GM13976 (cell line): ENCODE measurements around the gene PIP5K1B.

Experiments
- DNase-seq: peaks from one replicate; pipeline ENCODE4 v3.0.0; 2012; ENCODE audit warnings: low spot score
- in situ Hi-C: fragments of 300-500 bp; cut with MboI; formaldehyde crosslinking; loops from one replicate; pipeline ENCODE4 v1.12.0; 2022; ENCODE audit warnings: low sequenced_read_pairs, mixed read lengths, inconsistent platforms; ENCODE audit not compliant: unreplicated experiment
- TF ChIP-seq, protein P1 (sequence below): IDR thresholded peaks from 2 replicates; pipeline ENCODE4 v1.5.1; 2012; ENCODE audit warnings: borderline replicate concordance, mild to moderate bottlenecking; ENCODE audit not compliant: insufficient read depth; ENCODE audit errors: extremely low read depth, missing control alignments, control extremely low read depth

Gene PIP5K1B

DNA sequence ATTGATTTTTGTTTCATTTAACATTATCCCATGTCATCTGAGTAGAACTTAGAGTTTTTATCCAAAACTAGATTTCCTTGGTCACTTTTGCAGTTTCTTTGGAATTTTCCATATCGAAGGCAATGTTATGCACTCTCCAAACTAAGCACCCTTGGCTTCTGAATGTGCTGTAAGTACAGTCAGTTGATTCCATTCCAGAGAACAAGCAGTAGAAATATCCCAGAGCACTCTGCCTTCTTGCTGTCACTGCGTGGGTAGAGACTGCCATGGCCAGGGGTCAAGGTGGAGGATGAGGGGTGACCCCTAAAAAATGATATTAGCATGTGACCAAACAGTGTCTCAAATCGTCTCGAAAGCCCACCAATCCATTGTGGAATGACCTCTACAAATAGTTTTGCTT, 36.2 kb downstream of the PIP5K1B start:
- TF ChIP-seq, protein P1, sequence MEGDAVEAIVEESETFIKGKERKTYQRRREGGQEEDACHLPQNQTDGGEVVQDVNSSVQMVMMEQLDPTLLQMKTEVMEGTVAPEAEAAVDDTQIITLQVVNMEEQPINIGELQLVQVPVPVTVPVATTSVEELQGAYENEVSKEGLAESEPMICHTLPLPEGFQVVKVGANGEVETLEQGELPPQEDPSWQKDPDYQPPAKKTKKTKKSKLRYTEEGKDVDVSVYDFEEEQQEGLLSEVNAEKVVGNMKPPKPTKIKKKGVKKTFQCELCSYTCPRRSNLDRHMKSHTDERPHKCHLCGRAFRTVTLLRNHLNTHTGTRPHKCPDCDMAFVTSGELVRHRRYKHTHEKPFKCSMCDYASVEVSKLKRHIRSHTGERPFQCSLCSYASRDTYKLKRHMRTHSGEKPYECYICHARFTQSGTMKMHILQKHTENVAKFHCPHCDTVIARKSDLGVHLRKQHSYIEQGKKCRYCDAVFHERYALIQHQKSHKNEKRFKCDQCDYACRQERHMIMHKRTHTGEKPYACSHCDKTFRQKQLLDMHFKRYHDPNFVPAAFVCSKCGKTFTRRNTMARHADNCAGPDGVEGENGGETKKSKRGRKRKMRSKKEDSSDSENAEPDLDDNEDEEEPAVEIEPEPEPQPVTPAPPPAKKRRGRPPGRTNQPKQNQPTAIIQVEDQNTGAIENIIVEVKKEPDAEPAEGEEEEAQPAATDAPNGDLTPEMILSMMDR, result no peak
- in situ Hi-C loops, result no loop called here
- DNase-seq, result no peak

DNA sequence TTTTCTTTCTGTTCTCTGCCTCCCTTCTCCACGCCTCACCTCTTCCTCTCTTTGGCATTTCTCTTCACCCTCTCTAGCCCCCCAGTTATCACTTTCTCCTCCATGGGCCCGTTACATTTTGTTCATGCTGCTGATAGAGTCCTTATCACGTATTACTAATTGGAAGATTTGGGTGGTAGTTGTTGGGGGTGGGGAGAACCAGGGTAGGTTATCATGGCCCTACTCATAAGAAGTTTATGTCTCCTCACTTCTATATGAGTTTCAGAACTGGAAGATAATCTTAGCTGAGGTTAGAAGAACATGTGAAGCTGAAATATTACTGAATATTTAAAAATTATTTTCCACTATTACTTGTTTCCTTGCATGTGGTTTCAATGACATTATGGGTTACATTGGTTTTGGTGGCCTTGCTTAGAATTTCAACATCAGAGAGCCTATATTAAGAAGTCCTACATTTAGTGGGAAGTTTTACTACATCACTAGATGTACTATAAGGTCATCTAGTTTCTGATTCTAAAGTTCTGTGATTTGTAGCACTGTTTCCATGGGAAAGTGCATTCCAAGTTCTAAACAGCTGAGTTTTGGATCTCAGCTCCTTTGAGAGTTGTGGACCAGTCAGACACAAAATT, 36.8 kb downstream of the PIP5K1B start:
- TF ChIP-seq, protein P1, result no peak
- DNase-seq, result no peak
- in situ Hi-C loops, result no loop called here

DNA sequence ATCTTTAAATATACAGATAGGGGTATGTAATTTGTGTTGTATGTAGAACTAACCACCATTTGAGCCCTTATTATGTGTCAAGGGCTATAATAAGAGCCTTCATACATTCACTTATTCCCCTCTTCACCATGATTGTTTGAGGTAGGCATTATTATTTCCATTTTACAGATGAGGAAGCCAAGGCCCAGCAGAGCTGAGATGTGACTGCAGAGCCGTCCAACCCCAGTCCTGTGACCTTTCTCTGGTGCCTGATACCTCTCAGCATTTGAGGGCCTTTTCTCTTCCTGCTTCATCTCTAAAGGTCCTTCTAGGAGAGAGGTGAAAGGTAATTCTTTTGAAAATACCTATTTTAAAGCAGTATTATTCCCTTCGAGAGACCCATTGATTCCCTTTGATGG, 37.3 kb downstream of the PIP5K1B start:
- in situ Hi-C loops, result no loop called here
- TF ChIP-seq, protein P1, result no peak
- DNase-seq, result no peak

DNA sequence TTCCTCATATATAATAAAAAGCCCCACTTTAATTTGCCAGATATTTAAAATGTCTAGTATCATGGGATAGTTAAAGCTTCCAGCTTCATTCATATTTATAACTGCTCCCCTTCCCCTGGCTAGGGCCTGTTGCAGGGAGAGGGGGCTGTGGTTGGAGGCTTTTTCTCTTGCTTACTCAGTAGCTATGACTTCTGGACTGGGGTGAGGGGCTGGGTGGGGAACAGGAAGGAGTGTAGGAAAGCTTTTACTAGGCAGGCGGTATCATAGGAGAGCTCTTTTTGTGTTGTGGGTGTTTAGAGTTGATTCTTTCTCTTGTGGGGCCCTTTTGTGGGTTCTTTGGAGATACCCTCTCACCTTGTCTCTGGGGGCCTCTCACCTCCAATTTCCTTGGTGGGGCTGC, 39.4 kb downstream of the PIP5K1B start:
- in situ Hi-C loops, result no loop called here
- no peak for DNase-seq
- TF ChIP-seq, protein P1, result no peak

DNA sequence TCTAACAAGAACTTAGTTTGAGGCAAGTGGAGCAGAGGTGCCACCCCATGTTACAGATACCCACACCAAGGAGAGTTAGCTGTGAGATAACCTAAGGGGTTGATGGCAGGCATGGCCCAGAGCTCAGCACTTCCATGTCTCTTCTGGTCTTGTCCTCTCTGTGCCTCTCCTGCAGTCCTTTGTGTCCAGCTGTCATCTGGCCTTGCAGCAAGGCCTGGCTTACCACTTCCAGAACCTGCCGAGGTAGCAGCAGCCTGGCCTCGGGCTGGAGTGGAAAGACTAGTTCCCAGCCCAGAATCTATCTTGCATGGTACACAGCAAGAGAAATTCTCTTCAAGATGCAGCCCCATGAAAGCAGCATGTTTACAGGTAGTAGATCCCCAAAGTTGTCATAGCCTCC, 41.5 kb downstream of the PIP5K1B start:
- TF ChIP-seq, protein P1, result no peak
- no peak for DNase-seq
- in situ Hi-C loops, result no loop called here

DNA sequence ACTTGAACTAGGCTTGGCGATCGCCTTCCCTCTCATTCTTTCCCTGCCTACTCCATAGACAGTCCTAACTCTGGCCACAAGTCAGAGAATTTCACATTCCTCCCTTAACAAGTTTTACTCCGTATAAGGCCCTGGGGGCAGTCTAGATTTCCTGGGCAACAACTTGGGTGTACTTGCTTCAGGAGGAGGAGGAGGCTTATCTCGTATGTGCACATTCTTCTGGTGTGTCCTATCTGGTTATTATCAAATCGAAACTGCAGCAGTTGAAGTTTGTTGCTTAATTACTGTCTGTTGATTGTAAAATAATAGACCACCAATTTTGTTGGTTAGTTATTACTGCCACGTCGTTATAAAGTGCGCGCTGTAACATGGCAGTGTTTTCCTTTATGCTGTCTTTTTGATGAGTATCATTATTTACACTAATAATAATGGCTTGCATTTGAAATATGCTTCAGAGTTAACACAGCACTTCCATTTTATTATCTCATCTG, 42.0 kb downstream of the PIP5K1B start:
- TF ChIP-seq, protein P1, result no peak
- DNase-seq, result no peak
- in situ Hi-C loops, result no loop called here
